Medulla oblongata (tissue), 1 donor: ENCODE measurements around the gene TMEM95.

Experiments used
- DNase-seq: peaks from one replicate; pipeline ENCODE4 v3.0.0-alpha.2; 2015; ENCODE audit errors: extremely low spot score

Gene TMEM95

GRCh38 chr17:7404737-7405349 is 49.9 kb downstream of the TMEM95 start:
- no peak for DNase-seq

DNA sequence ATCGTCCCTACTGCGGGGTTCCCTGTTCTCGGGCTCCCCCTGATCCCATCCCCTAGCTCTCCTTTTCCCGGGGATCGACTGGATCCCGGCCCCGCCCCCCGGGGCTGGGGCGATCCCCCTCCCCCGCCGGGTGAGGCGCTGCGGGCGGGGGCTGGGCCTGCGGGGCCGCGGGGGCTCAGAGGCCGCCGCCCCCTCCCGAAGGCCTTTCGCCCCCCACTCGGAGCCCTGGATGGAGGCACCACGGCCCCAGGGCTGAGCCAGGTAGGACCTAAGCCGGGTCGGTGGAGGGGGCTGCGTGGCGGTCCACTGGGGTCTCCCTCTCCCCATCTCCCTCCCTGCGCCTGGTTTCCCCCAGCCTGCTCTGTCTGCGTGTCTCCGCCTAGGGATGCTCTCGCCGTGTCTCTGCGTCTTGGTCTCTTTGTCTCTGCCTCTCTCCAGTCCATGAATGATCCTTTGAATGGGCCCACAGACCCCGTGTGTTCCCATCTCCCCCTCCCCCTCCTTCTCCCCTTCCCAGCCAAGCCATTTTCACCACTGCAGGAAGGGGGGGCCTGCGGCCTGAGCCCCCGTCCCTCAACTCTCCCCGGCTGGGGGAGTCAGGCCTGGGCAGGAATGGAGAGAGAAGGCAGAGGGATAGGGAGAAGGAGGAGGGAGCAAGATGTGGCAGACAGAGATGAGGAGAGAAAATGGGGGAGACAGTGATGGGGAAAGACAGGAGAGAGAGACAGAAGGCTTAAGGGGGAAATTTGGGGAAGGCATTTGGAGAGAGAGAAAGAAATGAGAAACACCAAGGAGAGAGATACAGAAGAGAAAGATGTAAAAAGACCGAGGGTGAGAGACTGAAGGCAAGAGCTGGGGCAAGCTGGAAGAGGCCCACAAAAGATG is 50.6 kb downstream of the TMEM95 start:
- peak; percentile 67 for DNase-seq

DNA sequence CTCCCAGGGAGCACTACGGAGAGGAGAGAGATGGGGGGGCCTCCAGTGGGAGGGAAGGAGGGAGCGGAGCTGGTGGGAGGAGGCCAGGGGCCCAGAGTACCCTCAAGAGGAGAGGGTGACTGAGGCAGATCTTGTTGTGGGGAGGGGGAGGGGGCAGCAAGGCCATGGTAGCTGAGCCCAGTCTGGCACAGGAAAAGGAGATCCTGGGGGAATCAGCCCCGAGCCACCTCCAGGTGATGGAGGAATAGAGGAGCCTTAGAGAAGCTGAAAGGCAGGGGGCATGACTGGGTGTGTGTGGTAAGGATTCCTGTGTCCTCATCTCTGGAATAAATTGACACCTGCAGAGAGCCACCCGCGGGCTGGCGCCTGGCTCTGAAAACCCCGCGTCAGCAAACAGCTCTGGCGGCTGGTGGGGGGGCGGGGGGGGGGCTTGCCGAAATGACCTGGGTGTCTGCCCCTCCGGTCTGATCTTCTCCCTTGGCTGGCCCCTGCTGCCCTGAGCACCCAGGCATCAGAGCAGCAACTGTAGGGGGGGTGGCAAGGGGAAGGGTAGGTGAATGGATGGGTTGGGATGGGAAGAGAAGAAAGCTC is 51.4 kb downstream of the TMEM95 start:
- DNase-seq = no peak
